ENCODE data around the gene THSD7A. TPM values are rescaled to one million over a fixed set of nuclear protein-coding genes. Genes with fewer than 3 reads are reported as not detected.

THSD7A gene
- polyA plus RNA-seq, 5 donors: 9.0 to 20.9 (median 18.8) TPM

GRCh38 chr7:11587814-11588213, 244.2 kb downstream of the THSD7A start:
- DNase-seq: no peak

GRCh38 chr7:11587048-11587447, 244.9 kb downstream of the THSD7A start:
- no peak for DNase-seq

GRCh38 chr7:11584406-11585031, 247.5 kb downstream of the THSD7A start:
- no peak for DNase-seq

GRCh38 chr7:11579141-11579540, 252.9 kb downstream of the THSD7A start:
- no peak for DNase-seq

- no peak for DNase-seq
Observed at GRCh38 chr7:11576310-11576709, 255.7 kb downstream of the THSD7A start.

GRCh38 chr7:11573128-11573750, 258.8 kb downstream of the THSD7A start:
- peak; percentile 2 to 5 for DNase-seq

- no peak for DNase-seq
Observed at GRCh38 chr7:11570922-11571550, 261.0 kb downstream of the THSD7A start.

- DNase-seq: no peak
Observed at GRCh38 chr7:11570205-11570604, 261.8 kb downstream of the THSD7A start.

GRCh38 chr7:11567571-11567970, 264.4 kb downstream of the THSD7A start:
- no peak for DNase-seq

- no peak for DNase-seq
Observed at GRCh38 chr7:11557627-11558026, 274.4 kb downstream of the THSD7A start.

GRCh38 chr7:11552676-11553296, 279.2 kb downstream of the THSD7A start:
- no peak for DNase-seq

GRCh38 chr7:11551470-11551869, 280.5 kb downstream of the THSD7A start:
- DNase-seq: no peak

GRCh38 chr7:11548532-11548931, 283.5 kb downstream of the THSD7A start:
- no peak for DNase-seq

- no peak for DNase-seq
Observed at GRCh38 chr7:11541330-11541729, 290.7 kb downstream of the THSD7A start.

- peak in 1 of 2 donors; percentile 38 for DNase-seq
Observed at GRCh38 chr7:11540271-11540761, 291.7 kb downstream of the THSD7A start.

- peak; percentile 60 to 69 for DNase-seq
Observed at GRCh38 chr7:11539853-11540252, 292.1 kb downstream of the THSD7A start.

- DNase-seq: peak in 1 of 2 donors; percentile 10
Observed at GRCh38 chr7:11538751-11539299, 293.2 kb downstream of the THSD7A start.

- DNase-seq: no peak
Observed at GRCh38 chr7:11533229-11533820, 298.7 kb downstream of the THSD7A start.

- no peak for DNase-seq
Observed at GRCh38 chr7:11529382-11529781, 302.6 kb downstream of the THSD7A start.

GRCh38 chr7:11527707-11528106, 304.3 kb downstream of the THSD7A start:
- DNase-seq: no peak

GRCh38 chr7:11524476-11525397, 307.3 kb downstream of the THSD7A start:
- no peak for DNase-seq

Data from right lung (tissue), 5 donors.